Endothelial cell of umbilical vein (primary cell): ENCODE results near the gene TTLL13.

Experiments
- POLR2A ChIP-seq: IDR thresholded peaks from 2 replicates; pipeline ENCODE4 v1.6.1; 2012; ENCODE audit warnings: low read depth, mild to moderate bottlenecking, control low read depth, low read length
- POLR2AphosphoS5 ChIP-seq: IDR thresholded peaks from 2 replicates; pipeline ENCODE4 v1.6.1; 2012; ENCODE audit warnings: low read depth, mild to moderate bottlenecking, control low read depth, low read length, moderate library complexity; ENCODE audit not compliant: insufficient read depth
- TF ChIP-seq, protein P1 (sequence below), 2 donors: IDR thresholded peaks; 1 replicate in 1 of 2; 2 replicates in 1 of 2; pipeline ENCODE4 v1.5.1; 2011; ENCODE audit warnings: low read length in 2 of 2, mild to moderate bottlenecking in 2 of 2, moderate library complexity in 2 of 2, control low read depth in 1 of 2, inconsistent platforms in 1 of 2, low read depth in 1 of 2; ENCODE audit not compliant: insufficient read depth in 1 of 2; ENCODE audit errors: extremely low read depth in 1 of 2

GRCh38 chr15:90208356-90208755 is 41.0 kb upstream of the TTLL13 start:
- TF ChIP-seq POLR2A (no peak), POLR2AphosphoS5 (no peak)
- TF ChIP-seq, protein P1, sequence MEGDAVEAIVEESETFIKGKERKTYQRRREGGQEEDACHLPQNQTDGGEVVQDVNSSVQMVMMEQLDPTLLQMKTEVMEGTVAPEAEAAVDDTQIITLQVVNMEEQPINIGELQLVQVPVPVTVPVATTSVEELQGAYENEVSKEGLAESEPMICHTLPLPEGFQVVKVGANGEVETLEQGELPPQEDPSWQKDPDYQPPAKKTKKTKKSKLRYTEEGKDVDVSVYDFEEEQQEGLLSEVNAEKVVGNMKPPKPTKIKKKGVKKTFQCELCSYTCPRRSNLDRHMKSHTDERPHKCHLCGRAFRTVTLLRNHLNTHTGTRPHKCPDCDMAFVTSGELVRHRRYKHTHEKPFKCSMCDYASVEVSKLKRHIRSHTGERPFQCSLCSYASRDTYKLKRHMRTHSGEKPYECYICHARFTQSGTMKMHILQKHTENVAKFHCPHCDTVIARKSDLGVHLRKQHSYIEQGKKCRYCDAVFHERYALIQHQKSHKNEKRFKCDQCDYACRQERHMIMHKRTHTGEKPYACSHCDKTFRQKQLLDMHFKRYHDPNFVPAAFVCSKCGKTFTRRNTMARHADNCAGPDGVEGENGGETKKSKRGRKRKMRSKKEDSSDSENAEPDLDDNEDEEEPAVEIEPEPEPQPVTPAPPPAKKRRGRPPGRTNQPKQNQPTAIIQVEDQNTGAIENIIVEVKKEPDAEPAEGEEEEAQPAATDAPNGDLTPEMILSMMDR (IDR thresholded peaks at IDR 0.05; ENCODE audit: extremely low read depth in 1 of 2, insufficient read depth in 1 of 2, low read depth in 1 of 2, low read length in 2 of 2): no peak
